BLaER1 treated with 17β-estradiol and CSF1 and Interleukin-3, amounts not matched to agents 10 nM and 100 nM (cell line): ENCODE results near the gene AOPEP.

Source experiments
- H3K27ac ChIP-seq, 11 experiments: shearing (Covaris generic); formaldehyde crosslinking; 2 replicates each; pipeline ENCODE4 v1.8.1; 2022
- H3K27me3 ChIP-seq, 11 experiments: shearing (Covaris generic); formaldehyde crosslinking; 2 replicates each; pipeline ENCODE4 v1.8.1; 2022
- H3K36me3 ChIP-seq, 11 experiments: shearing (Covaris generic); formaldehyde crosslinking; 2 replicates each; pipeline ENCODE4 v1.8.1; 2022
- H3K4me1 ChIP-seq, 10 experiments: shearing (Covaris generic); formaldehyde crosslinking; 2 replicates each; pipeline ENCODE4 v1.8.1; 2022
- H3K4me2 ChIP-seq, 11 experiments: shearing (Covaris generic); formaldehyde crosslinking; 2 replicates each; pipeline ENCODE4 v1.8.1; 2022
- H3K4me3 ChIP-seq, 10 experiments: shearing (Covaris generic); formaldehyde crosslinking; 2 replicates each; pipeline ENCODE4 v1.8.1; 2022
- H3K9ac ChIP-seq, 11 experiments: shearing (Covaris generic); formaldehyde crosslinking; 2 replicates each; pipeline ENCODE4 v1.8.1; 2022
- H3K9me3 ChIP-seq, 11 experiments: shearing (Covaris generic); formaldehyde crosslinking; replicated peaks in 1 of 11; 2 replicates each; pipeline ENCODE4 v1.8.1; 2022
- H4K20me1 ChIP-seq, 11 experiments: shearing (Covaris generic); formaldehyde crosslinking; 2 replicates each; pipeline ENCODE4 v1.8.1; 2022
- Cebpa-rat ChIP-seq, 11 experiments: shearing (Covaris generic); IDR thresholded peaks; 2 replicates each; pipeline ENCODE4 v1.8.1; 2022

AOPEP gene

DNA sequence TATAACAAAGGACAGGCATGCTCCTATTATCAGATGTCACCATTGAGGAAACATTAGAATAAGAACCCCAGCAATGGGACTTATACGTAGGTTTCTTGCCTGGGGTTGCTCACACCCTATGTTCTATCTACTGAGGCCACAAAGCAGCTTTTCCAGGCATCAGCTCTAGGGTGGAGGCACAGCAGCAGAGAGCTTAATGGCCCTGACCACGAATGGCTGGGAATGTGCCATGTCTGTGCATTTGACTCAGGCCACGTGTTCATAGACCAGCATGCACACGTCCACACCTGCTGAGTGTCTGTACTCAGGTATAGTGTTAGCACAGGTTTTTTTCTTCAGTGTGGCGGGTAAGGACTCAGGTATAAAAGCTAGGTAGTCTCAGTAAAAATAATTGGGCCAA, 129.4 kb downstream of the AOPEP start:
- H3K27ac ChIP-seq = no peak overlapping the region
- TF ChIP-seq Cebpa-rat (IDR thresholded peaks at IDR 0.05) = no peak

DNA sequence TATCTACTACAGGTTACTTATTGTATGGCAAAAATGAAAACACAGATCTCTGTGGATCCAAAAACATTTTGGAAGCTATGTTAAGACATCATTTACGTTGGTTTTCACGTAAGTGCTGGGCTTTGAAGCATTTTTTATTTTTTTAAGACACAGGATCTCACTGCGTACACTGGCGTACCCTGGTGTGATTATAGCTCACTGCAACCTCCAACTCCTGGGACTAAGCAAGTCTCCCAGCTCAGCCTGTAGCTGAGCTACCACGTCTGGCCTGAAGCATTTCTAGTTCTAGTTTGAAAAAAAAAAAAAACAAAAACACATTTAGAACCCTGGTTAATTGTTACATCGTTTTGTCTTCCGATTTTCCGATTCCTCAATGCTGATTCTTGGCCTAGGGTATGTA, 131.3 kb downstream of the AOPEP start:
- H3K4me1 ChIP-seq = peaks cover 42 to 52% (median 49%) of the 10 kb centered on the region in 10 experiments
- peaks cover 0 to 14% (median 10%) of the 10 kb centered on the region in 11 experiments; a peak in 9 of 22 replicates for H3K36me3 ChIP-seq
- H4K20me1 ChIP-seq = peaks cover 0 to 8% (median 0%) of the 10 kb centered on the region in 11 experiments; a peak in 1 of 22 replicates
- no peak overlapping the region for H3K4me3 ChIP-seq
- peak overlapping the region in 4 of 11 experiments; percentile 62 to 77 (median 73); a peak in 6 of 22 replicates for H3K4me2 ChIP-seq
- H3K27ac ChIP-seq = peak overlapping the region in 7 of 11 experiments; percentile 86 to 95 (median 93); a peak in 12 of 22 replicates
- H3K27me3 ChIP-seq = no peaks in the 10 kb centered on the region
- peaks cover 11 to 22% (median 14%) of the 10 kb centered on the region in 11 experiments; a peak in 20 of 22 replicates for H3K9me3 ChIP-seq
- no peak for TF ChIP-seq Cebpa-rat (IDR thresholded peaks at IDR 0.05)
- H3K9ac ChIP-seq = no peak overlapping the region

More for the DNA sequence above, 129.4 kb downstream of the AOPEP start:
- Histone ChIP-seq H3K9ac (no peak overlapping the region), H3K36me3 (peaks cover 0 to 21% (median 10%) of the 10 kb centered on the region in 11 experiments; a peak in 11 of 22 replicates), H3K27me3 (no peaks in the 10 kb centered on the region), H4K20me1 (no peaks in the 10 kb centered on the region), H3K4me1 (peaks cover 24 to 33% (median 32%) of the 10 kb centered on the region in 10 experiments), H3K4me2 (no peak overlapping the region), H3K9me3 (peaks cover 11 to 22% (median 14%) of the 10 kb centered on the region in 11 experiments; a peak in 20 of 22 replicates), H3K4me3 (no peak overlapping the region)

DNA sequence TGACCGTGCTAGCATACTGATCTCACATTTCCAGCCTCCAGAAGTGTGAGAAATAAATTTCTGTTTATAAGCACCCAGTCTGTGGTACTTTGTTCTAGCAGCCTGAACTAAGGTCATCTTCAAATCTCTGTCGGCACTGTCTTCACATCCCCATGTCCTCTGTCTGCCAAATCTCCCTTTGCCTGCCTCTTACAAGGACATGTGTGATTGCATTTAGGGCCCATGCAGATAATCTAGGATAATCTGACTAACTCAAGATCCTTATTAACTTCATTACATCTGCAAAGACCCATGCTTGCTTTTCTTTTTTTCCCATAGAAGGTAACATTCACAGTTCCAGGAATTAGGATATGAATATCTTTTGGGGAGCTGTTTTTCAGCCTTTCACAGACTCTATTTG, 132.7 kb downstream of the AOPEP start:
- Histone ChIP-seq H3K9ac (peak overlapping the region in 7 of 11 experiments; percentile 20 to 81 (median 77); a peak in 12 of 22 replicates), H4K20me1 (peaks cover 0 to 8% (median 0%) of the 10 kb centered on the region in 11 experiments; a peak in 1 of 22 replicates), H3K4me3 (no peak overlapping the region), H3K9me3 (peaks cover 11 to 22% (median 14%) of the 10 kb centered on the region in 11 experiments; a peak in 20 of 22 replicates), H3K4me1 (peaks cover 54 to 66% (median 62%) of the 10 kb centered on the region in 10 experiments), H3K36me3 (peaks cover 0 to 14% (median 10%) of the 10 kb centered on the region in 11 experiments; a peak in 9 of 22 replicates), H3K4me2 (peak overlapping the region; percentile 8 to 95 (median 84); a peak in 21 of 22 replicates), H3K27ac (peak overlapping the region in 10 of 11 experiments; percentile 2 to 95 (median 92); a peak in 18 of 22 replicates), H3K27me3 (no peaks in the 10 kb centered on the region)
- no peak for TF ChIP-seq Cebpa-rat (IDR thresholded peaks at IDR 0.05)

DNA sequence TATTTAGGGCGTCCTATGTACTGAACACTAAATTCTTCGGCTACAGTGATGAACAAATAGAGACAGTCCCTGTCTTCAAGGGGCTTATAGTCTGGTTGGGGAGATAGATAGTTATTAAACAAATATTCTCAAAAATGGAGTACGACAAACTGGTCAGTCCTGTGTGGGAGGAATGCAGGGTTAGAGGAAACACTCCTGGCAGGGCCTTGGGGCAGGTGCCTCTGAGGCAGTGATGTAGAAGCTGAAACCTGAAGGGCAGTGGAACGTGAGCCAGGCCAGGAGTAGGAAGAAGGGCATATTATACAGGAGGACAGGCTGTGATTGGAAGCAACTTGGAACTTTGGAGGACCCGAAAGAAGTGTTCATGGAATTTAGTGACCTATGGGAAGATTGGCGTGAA, 133.4 kb downstream of the AOPEP start:
- peak overlapping the region; percentile 62 to 95 (median 85) for H3K4me2 ChIP-seq
- H3K4me1 ChIP-seq = peaks cover 56 to 73% (median 67%) of the 10 kb centered on the region in 10 experiments
- peaks cover 11 to 22% (median 14%) of the 10 kb centered on the region in 11 experiments; a peak in 20 of 22 replicates for H3K9me3 ChIP-seq
- H3K36me3 ChIP-seq = peaks cover 0 to 14% (median 10%) of the 10 kb centered on the region in 11 experiments; a peak in 9 of 22 replicates
- H3K9ac ChIP-seq = peak overlapping the region in 8 of 11 experiments; percentile 68 to 81 (median 74); a peak in 14 of 22 replicates
- no peaks in the 10 kb centered on the region for H3K27me3 ChIP-seq
- TF ChIP-seq Cebpa-rat (IDR thresholded peaks at IDR 0.05) = no peak
- H3K27ac ChIP-seq = peak overlapping the region in 10 of 11 experiments; percentile 76 to 95 (median 92); a peak in 19 of 22 replicates
- peaks cover 0 to 8% (median 0%) of the 10 kb centered on the region in 11 experiments; a peak in 1 of 22 replicates for H4K20me1 ChIP-seq
- H3K4me3 ChIP-seq = no peak overlapping the region

DNA sequence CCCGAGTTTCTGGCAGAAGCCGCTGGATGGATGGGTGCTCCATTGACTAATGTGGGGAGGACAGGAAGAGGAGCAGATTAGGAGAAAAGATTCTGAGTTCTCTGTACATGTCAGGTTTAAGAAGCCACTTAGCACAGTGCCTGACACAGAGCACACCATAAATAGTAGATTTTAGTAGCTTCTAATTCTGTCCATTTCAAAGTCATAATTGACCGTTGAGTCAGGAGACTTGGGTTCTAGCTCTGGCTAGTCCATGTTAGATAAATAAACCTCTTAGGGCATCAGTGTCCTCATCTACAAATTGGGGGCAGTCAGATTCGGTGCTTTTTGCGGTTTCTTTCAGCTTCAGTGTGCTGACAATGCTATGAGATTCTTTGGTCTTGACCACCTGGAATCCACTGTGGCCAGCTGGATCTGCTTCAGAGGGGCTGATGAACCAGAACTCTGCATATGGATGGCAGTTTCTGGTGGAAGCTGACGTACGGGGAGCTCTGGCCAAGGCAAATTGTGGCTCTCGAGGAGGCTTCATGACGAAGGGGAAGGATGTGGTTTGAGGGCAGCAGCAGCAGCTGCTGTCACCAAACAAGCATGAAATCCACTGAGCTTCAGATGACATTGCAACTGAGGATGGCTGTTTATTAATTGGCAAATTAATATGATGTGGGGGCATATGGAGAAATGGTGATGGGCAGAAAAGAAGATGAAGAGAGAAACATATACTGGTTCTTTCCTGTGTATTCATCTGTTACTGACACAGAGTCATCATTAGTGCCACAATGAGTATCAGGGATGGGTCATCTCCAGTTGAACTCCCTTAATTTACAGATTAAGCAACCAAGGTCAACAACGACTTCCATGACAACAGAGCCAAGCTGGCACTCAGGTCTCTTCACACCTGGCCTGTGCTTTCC, 134.4 kb downstream of the AOPEP start:
- H3K27ac ChIP-seq = peak overlapping the region; percentile 57 to 95 (median 92); a peak in 21 of 22 replicates
- H3K4me3 ChIP-seq = peak overlapping the region in 8 of 10 experiments; percentile 8 to 58 (median 26); a peak in 11 of 20 replicates
- H3K27me3 ChIP-seq = no peaks in the 10 kb centered on the region
- peaks cover 0 to 14% (median 10%) of the 10 kb centered on the region in 11 experiments; a peak in 9 of 22 replicates for H3K36me3 ChIP-seq
- peak overlapping the region; percentile 26 to 81 (median 70); a peak in 20 of 22 replicates for H3K9ac ChIP-seq
- peak in 5 of 11 experiments; percentile 52 to 96 (median 84); a peak in 10 of 22 replicates for TF ChIP-seq Cebpa-rat (IDR thresholded peaks at IDR 0.05)
- H3K4me1 ChIP-seq = peaks cover 56 to 83% (median 77%) of the 10 kb centered on the region in 10 experiments
- peaks cover 0 to 8% (median 0%) of the 10 kb centered on the region in 11 experiments; a peak in 1 of 22 replicates for H4K20me1 ChIP-seq
- H3K9me3 ChIP-seq = peaks cover 11 to 22% (median 14%) of the 10 kb centered on the region in 11 experiments; a peak in 20 of 22 replicates
- peak overlapping the region; percentile 73 to 95 (median 87) for H3K4me2 ChIP-seq

DNA sequence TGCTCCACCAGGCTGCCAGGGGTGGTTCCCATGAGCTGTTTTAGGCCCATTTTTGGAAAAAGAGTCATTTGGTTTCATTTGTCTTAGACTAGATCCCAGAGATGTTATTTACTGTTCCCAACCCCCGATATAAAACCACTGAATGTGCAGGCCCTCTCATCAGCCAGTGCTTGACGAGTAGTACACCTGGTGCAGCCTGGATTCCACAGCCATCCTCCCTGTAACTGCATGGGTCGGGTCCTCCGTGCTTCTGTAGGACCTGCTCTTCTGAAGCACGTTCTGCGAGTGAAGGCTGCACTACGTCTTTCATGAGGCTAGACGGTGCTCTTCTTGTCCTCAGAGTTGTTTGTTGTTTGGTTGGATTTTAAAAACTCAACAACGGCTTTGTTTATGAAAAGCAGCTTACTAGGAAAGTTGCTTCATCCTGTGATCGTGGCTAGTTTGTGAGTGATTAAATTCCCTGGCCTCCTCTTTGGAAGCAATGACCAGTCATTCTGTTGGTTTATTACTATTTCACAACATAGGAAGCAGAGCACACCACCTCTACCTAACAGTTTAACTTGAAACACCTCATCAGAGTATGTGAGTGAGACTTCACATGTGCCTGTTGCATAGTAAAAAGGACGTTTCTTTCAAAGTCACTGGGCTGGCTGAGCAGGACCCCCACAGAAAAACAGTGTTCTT, 135.2 kb downstream of the AOPEP start:
- peak overlapping the region; percentile 57 to 95 (median 92); a peak in 21 of 22 replicates for H3K27ac ChIP-seq
- H4K20me1 ChIP-seq = peaks cover 0 to 8% (median 0%) of the 10 kb centered on the region in 11 experiments; a peak in 1 of 22 replicates
- peaks cover 57 to 86% (median 80%) of the 10 kb centered on the region in 10 experiments for H3K4me1 ChIP-seq
- H3K27me3 ChIP-seq = no peaks in the 10 kb centered on the region
- H3K36me3 ChIP-seq = peaks cover 0 to 14% (median 10%) of the 10 kb centered on the region in 11 experiments; a peak in 9 of 22 replicates
- peak overlapping the region; percentile 73 to 95 (median 87) for H3K4me2 ChIP-seq
- peak overlapping the region in 7 of 10 experiments; percentile 8 to 58 (median 28); a peak in 9 of 20 replicates for H3K4me3 ChIP-seq
- TF ChIP-seq Cebpa-rat (IDR thresholded peaks at IDR 0.05) = peak in 1 of 11 experiments; percentile 25; a peak in 2 of 22 replicates
- H3K9me3 ChIP-seq = peaks cover 11 to 20% (median 14%) of the 10 kb centered on the region in 11 experiments; a peak in 20 of 22 replicates
- peak overlapping the region; percentile 26 to 81 (median 70); a peak in 20 of 22 replicates for H3K9ac ChIP-seq

DNA sequence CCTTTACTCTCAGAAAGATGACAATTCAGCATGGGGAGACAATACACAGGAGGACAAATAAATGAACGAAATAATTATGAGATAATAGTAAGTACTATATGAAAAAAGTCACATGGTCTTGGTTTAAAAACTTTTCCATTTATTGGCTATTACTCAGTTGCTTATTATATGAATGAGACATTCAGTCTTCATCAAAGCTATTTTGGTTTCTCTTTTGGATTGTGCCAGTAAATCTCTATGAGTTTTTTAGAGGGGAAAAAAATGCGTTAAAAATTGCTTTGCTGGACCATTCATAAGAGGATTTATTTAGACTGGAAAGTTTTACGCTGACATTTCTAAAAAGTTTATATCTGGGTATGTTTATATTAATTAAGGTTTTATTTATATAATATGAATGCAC, 137.7 kb downstream of the AOPEP start:
- TF ChIP-seq Cebpa-rat (IDR thresholded peaks at IDR 0.05) = no peak
- no peaks in the 10 kb centered on the region for H3K36me3 ChIP-seq
- peak overlapping the region; percentile 12 to 89 (median 49); a peak in 20 of 22 replicates for H3K4me2 ChIP-seq
- H3K27ac ChIP-seq = peak overlapping the region in 5 of 11 experiments; percentile 26 to 95 (median 94); a peak in 9 of 22 replicates
- peaks cover 0 to 8% (median 0%) of the 10 kb centered on the region in 11 experiments; a peak in 1 of 22 replicates for H4K20me1 ChIP-seq
- H3K9me3 ChIP-seq = no peaks in the 10 kb centered on the region; a peak in 1 of 22 replicates
- no peak overlapping the region for H3K9ac ChIP-seq
- peaks cover 68 to 88% (median 83%) of the 10 kb centered on the region in 10 experiments for H3K4me1 ChIP-seq
- no peaks in the 10 kb centered on the region for H3K27me3 ChIP-seq
- H3K4me3 ChIP-seq = no peak overlapping the region
